ENCODE data around the gene MRPL24. TPM values are rescaled to one million over a fixed set of nuclear protein-coding genes. Genes with fewer than 3 reads are reported as not detected.
A peak's percentile ranks its signal among the peaks of the same experiment; 100 is the strongest.

MRPL24 gene
- total and polyA plus RNA-seq, 2 of the 13 experiments (the other 11 are each of a cell fraction or from before 2014, with no cell fraction given), result 38.1 to 42.9 TPM

- TF ChIP-seq ZNF12 (CRISPR knock-in tag; IDR thresholded peaks at IDR 0.05) (no peak), BATF2 (CRISPR knock-in tag; IDR thresholded peaks at IDR 0.05) (no peak), ADNP (CRISPR knock-in tag; IDR thresholded peaks at IDR 0.05) (no peak), RARA (CRISPR knock-in tag; IDR thresholded peaks at IDR 0.05) (no peak), PCBP1 (IDR thresholded peaks at IDR 0.05; ENCODE audit: borderline replicate concordance, low read depth, low read length) (no peak), PRPF4 (IDR thresholded peaks at IDR 0.05; ENCODE audit: low read depth, low read length, poor library complexity, severe bottlenecking) (no peak), MLLT10 (CRISPR knock-in tag; IDR thresholded peaks at IDR 0.05) (no peak), ETV6 (CRISPR knock-in tag; conservative IDR thresholded peaks at IDR 0.05) (no peak), HNRNPH1 (optimal IDR thresholded peaks at IDR 0.05; ENCODE audit: low read depth, low read length) (no peak), ZNF24 (IDR thresholded peaks at IDR 0.05) (no peak), ZBTB2 (CRISPR knock-in tag; IDR thresholded peaks at IDR 0.05; ENCODE audit: low read depth) (no peak), FOXA1 (IDR thresholded peaks at IDR 0.05) (no peak), FOXA1 (CRISPR knock-in tag; IDR thresholded peaks at IDR 0.05) (no peak), ZNF543 (CRISPR knock-in tag; IDR thresholded peaks at IDR 0.05) (peak; percentile 38; the same call in 1 of the 2 replicates), ZNF121 (CRISPR knock-in tag; IDR thresholded peaks at IDR 0.05) (no peak), ZNF207 (IDR thresholded peaks at IDR 0.05; ENCODE audit: borderline replicate concordance) (no peak), SALL2 (CRISPR knock-in tag; IDR thresholded peaks at IDR 0.05) (no peak), AKAP8 (CRISPR knock-in tag; IDR thresholded peaks at IDR 0.05) (no peak), TBX3 (IDR thresholded peaks at IDR 0.05; ENCODE audit: borderline replicate concordance) (no peak), ZNF136 (CRISPR knock-in tag; IDR thresholded peaks at IDR 0.05; ENCODE audit: low read depth) (no peak), HOXA3 (CRISPR knock-in tag; IDR thresholded peaks at IDR 0.05) (no peak), ZBTB7B (CRISPR knock-in tag; IDR thresholded peaks at IDR 0.05) (0 out of 2 replicates have a peak, but pooled peaks have one; percentile 24), HINFP (CRISPR knock-in tag; IDR thresholded peaks at IDR 0.05; ENCODE audit: low read depth) (0 out of 2 replicates have a peak, but pooled peaks have one; percentile 37), ATF5 (CRISPR knock-in tag; IDR thresholded peaks at IDR 0.05; ENCODE audit: low read depth) (no peak), RORA (CRISPR knock-in tag; IDR thresholded peaks at IDR 0.05) (no peak), IRF9 (CRISPR knock-in tag; IDR thresholded peaks at IDR 0.05; ENCODE audit: borderline replicate concordance) (no peak; the same call in 1 of the 2 replicates)
These were observed 51.6 kb downstream of the MRPL24 start (continued) for GRCh38 chr1:156689035-156689952.

All from HepG2 (cell line).